Measurements from ENCODE around the gene HOXD12.
A peak's percentile ranks its signal among the peaks of the same experiment; 100 is the strongest.

Gene HOXD12

GRCh38 chr2:176148751-176149421 lies 49.3 kb downstream of the HOXD12 start:
- no peak overlapping the region for H3K27ac ChIP-seq (ENCODE audit: low read depth, low read length)
- H3K27me3 ChIP-seq (ENCODE audit: control insufficient read depth in 5 of 5, insufficient read depth in 4 of 5, low read length in 5 of 5): peaks cover 0 to 13% (median 3%) of the 10 kb centered on the region in 5 donors
- H3K9ac ChIP-seq (ENCODE audit: low read length in 5 of 5): no peak overlapping the region
- H3K36me3 ChIP-seq (ENCODE audit: control insufficient read depth in 5 of 5, insufficient read depth in 5 of 5, low read length in 5 of 5): peaks cover 5 to 18% (median 13%) of the 10 kb centered on the region in 5 donors
- H3K4me1 ChIP-seq (ENCODE audit: control insufficient read depth in 5 of 5, insufficient read depth in 5 of 5, low read length in 5 of 5): no peaks in the 10 kb centered on the region
- H3K4me3 ChIP-seq (ENCODE audit: low read depth in 1 of 5, low read length in 5 of 5): no peak overlapping the region
- no peaks in the 10 kb centered on the region for H3K9me3 ChIP-seq (ENCODE audit: control insufficient read depth in 5 of 5, low read length in 5 of 5)

GRCh38 chr2:176149481-176149938 lies 49.9 kb downstream of the HOXD12 start:
- H3K36me3 ChIP-seq (ENCODE audit: control insufficient read depth in 5 of 5, insufficient read depth in 5 of 5, low read length in 5 of 5): peaks cover 7 to 18% (median 14%) of the 10 kb centered on the region in 5 donors

GRCh38 chr2:176149939-176150583 lies 50.5 kb downstream of the HOXD12 start:
- Histone ChIP-seq H3K27me3 (ENCODE audit: control insufficient read depth in 5 of 5, insufficient read depth in 4 of 5, low read length in 5 of 5) (peaks cover 0 to 19% (median 3%) of the 10 kb centered on the region in 5 donors), H3K4me3 (ENCODE audit: low read depth in 1 of 5, low read length in 5 of 5) (no peak overlapping the region)

More at GRCh38 chr2:176149481-176149938, 49.9 kb downstream of the HOXD12 start:
- Histone ChIP-seq H3K9ac (ENCODE audit: low read length in 5 of 5) (no peak overlapping the region), H3K27me3 (ENCODE audit: control insufficient read depth in 5 of 5, insufficient read depth in 4 of 5, low read length in 5 of 5) (peaks cover 0 to 13% (median 3%) of the 10 kb centered on the region in 5 donors), H3K4me3 (ENCODE audit: low read depth in 1 of 5, low read length in 5 of 5) (no peak overlapping the region), H3K27ac (ENCODE audit: low read depth, low read length) (no peak overlapping the region), H3K4me1 (ENCODE audit: control insufficient read depth in 5 of 5, insufficient read depth in 5 of 5, low read length in 5 of 5) (no peaks in the 10 kb centered on the region), H3K9me3 (ENCODE audit: control insufficient read depth in 5 of 5, low read length in 5 of 5) (no peaks in the 10 kb centered on the region)

GRCh38 chr2:176150584-176151441 lies 51.2 kb downstream of the HOXD12 start:
- H3K27ac ChIP-seq (ENCODE audit: low read depth, low read length): no peak overlapping the region
- H3K9me3 ChIP-seq (ENCODE audit: control insufficient read depth in 5 of 5, low read length in 5 of 5): no peaks in the 10 kb centered on the region
- no peaks in the 10 kb centered on the region for H3K4me1 ChIP-seq (ENCODE audit: control insufficient read depth in 5 of 5, insufficient read depth in 5 of 5, low read length in 5 of 5)
- peaks cover 7 to 27% (median 22%) of the 10 kb centered on the region in 5 donors for H3K36me3 ChIP-seq (ENCODE audit: control insufficient read depth in 5 of 5, insufficient read depth in 5 of 5, low read length in 5 of 5)
- no peak overlapping the region for H3K4me3 ChIP-seq (ENCODE audit: low read depth in 1 of 5, low read length in 5 of 5)
- H3K27me3 ChIP-seq (ENCODE audit: control insufficient read depth in 5 of 5, insufficient read depth in 4 of 5, low read length in 5 of 5): peaks cover 0 to 25% (median 3%) of the 10 kb centered on the region in 5 donors
- no peak overlapping the region for H3K9ac ChIP-seq (ENCODE audit: low read length in 5 of 5)

More at GRCh38 chr2:176149939-176150583, 50.5 kb downstream of the HOXD12 start:
- no peaks in the 10 kb centered on the region for H3K9me3 ChIP-seq (ENCODE audit: control insufficient read depth in 5 of 5, low read length in 5 of 5)
- no peaks in the 10 kb centered on the region for H3K4me1 ChIP-seq (ENCODE audit: control insufficient read depth in 5 of 5, insufficient read depth in 5 of 5, low read length in 5 of 5)
- peaks cover 7 to 24% (median 18%) of the 10 kb centered on the region in 5 donors for H3K36me3 ChIP-seq (ENCODE audit: control insufficient read depth in 5 of 5, insufficient read depth in 5 of 5, low read length in 5 of 5)
- no peak overlapping the region for H3K9ac ChIP-seq (ENCODE audit: low read length in 5 of 5)
- no peak overlapping the region for H3K27ac ChIP-seq (ENCODE audit: low read depth, low read length)

GRCh38 chr2:176151442-176152287 lies 52.1 kb downstream of the HOXD12 start, which contains the start of gene HOXD4:
TSS of gene HOXD4 (plus strand) at chr2:176151550. CDS start at chr2:176151634, 84 bp downstream.
- Histone ChIP-seq H3K27ac (ENCODE audit: low read depth, low read length) (no peak within 1 kb of the TSS), H3K36me3 (ENCODE audit: control insufficient read depth in 5 of 5, insufficient read depth in 5 of 5, low read length in 5 of 5) (peaks cover 7 to 27% (median 22%) of the 10 kb centered on the region in 5 donors), H3K9me3 (ENCODE audit: control insufficient read depth in 5 of 5, low read length in 5 of 5) (no peaks in the 10 kb centered on the region), H3K4me3 (ENCODE audit: low read depth in 1 of 5, low read length in 5 of 5) (peak within 1 kb of the TSS in 1 of 5 donors; percentile 11), H3K9ac (ENCODE audit: low read length in 5 of 5) (no peak within 1 kb of the TSS), H3K27me3 (ENCODE audit: control insufficient read depth in 5 of 5, insufficient read depth in 4 of 5, low read length in 5 of 5) (peaks cover 0 to 25% (median 3%) of the 10 kb centered on the region in 5 donors), H3K4me1 (ENCODE audit: control insufficient read depth in 5 of 5, insufficient read depth in 5 of 5, low read length in 5 of 5) (peaks cover 0 to under 1% (median 0%) of the 10 kb centered on the region in 5 donors)
